C4-2B (cell line): ENCODE data around the gene BTBD9.

Experiments
- ZFX ChIP-seq: fragments of 450-650 bp; IDR thresholded peaks from 2 replicates; pipeline ENCODE4 v1.6.1; 2017
- TF ChIP-seq, protein P1 (sequence below): fragments of 450-650 bp; conservative IDR thresholded peaks from 2 replicates; pipeline ENCODE4 v1.5.1; 2017; ENCODE audit warnings: mild to moderate bottlenecking

DNA sequence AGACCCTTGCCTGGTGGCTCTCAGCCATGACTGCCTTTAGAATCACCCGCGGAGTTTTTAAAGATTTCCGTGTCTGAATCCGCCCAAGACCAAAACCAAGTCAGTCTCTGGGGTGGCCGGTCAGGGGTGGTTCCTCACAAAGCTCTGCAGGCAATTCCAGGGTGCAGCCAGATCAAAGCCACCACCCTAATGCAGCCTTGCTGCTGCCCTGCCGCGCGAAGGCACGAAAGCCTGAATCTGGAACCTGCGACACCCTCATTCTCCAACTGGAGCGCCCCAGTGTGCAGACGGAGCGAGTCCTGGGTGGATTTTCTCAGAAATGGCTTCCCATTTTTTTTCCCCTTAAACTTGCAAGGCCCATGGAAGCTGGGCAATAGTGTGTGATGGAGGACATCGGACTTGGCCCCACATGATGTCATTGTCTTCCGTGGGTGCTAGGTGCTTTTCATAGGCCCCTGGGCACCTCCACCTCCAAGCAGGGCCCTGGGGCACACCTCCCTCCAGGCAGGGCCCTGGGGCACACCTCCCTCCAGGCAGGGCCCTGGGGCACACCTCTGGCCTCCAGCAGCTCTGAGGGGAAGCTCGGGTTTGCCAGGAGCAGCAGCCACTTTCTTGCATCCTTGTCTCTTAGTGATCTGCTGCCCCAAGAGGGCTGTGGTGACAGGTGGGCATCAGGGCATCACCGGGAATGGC is 477.1 kb downstream of the BTBD9 start:
- TF ChIP-seq, protein P1, sequence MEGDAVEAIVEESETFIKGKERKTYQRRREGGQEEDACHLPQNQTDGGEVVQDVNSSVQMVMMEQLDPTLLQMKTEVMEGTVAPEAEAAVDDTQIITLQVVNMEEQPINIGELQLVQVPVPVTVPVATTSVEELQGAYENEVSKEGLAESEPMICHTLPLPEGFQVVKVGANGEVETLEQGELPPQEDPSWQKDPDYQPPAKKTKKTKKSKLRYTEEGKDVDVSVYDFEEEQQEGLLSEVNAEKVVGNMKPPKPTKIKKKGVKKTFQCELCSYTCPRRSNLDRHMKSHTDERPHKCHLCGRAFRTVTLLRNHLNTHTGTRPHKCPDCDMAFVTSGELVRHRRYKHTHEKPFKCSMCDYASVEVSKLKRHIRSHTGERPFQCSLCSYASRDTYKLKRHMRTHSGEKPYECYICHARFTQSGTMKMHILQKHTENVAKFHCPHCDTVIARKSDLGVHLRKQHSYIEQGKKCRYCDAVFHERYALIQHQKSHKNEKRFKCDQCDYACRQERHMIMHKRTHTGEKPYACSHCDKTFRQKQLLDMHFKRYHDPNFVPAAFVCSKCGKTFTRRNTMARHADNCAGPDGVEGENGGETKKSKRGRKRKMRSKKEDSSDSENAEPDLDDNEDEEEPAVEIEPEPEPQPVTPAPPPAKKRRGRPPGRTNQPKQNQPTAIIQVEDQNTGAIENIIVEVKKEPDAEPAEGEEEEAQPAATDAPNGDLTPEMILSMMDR = no peak
- no peak for TF ChIP-seq ZFX
